Epithelial cell of esophagus (primary cell): ENCODE data around the gene NASP.
"Not testable (repeated sequence)": the region's sequence is repeated elsewhere in the genome, so short reads cannot be mapped to it uniquely, and the experiment has no call there.

ENCODE experiments used
- DNase-seq: peaks from one replicate; pipeline ENCODE4 v3.0.0; 2010; ENCODE audit warnings: low read depth
- H3K4me3 ChIP-seq: 2 replicates; pipeline ENCODE4 v1.5.1; 2011; ENCODE audit warnings: mild to moderate bottlenecking, low read length, control low read depth
- CTCF ChIP-seq: IDR thresholded peaks from 2 replicates; pipeline ENCODE4 v1.5.1; 2011; ENCODE audit warnings: low read depth, mild to moderate bottlenecking, low read length, control low read depth, inconsistent platforms; ENCODE audit not compliant: insufficient read depth; ENCODE audit errors: missing control alignments

Gene NASP

GRCh38 chr1:45585110-45585426 lies 1.2 kb downstream of the NASP start:
- peak; percentile 14 for TF ChIP-seq CTCF
- DNase-seq: no peak
- H3K4me3 ChIP-seq: peak overlapping the region; percentile 98

GRCh38 chr1:45585496-45586075 lies 1.7 kb downstream of the NASP start:
- no peak for DNase-seq
- no peak for TF ChIP-seq CTCF
- H3K4me3 ChIP-seq: peak overlapping the region; percentile 98

DNA sequence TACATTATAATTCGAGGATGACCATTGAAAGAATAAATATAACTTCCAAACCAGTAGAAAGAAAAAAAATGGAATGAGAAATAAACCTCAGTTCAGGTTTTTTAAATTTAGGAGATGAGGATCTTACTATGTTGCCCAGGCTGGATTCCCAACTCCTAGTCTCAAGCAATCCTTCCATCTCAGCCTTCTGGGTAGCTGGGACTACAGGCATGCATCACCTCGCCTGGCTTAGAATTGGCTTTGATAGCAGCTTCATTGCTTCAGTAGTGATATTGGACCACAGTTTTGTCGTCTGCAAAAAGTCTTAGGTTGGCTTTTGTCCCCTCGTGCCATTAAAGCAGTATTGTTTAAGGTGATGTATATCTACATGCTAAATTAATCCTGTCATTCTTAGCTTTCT lies 2.9 kb downstream of the NASP start:
- no peak for DNase-seq
- H3K4me3 ChIP-seq: no peak overlapping the region
- no peak for TF ChIP-seq CTCF

GRCh38 chr1:45589861-45590260 lies 6.0 kb downstream of the NASP start:
- no peak for TF ChIP-seq CTCF
- DNase-seq: peak; percentile 36
- no peak overlapping the region for H3K4me3 ChIP-seq

DNA sequence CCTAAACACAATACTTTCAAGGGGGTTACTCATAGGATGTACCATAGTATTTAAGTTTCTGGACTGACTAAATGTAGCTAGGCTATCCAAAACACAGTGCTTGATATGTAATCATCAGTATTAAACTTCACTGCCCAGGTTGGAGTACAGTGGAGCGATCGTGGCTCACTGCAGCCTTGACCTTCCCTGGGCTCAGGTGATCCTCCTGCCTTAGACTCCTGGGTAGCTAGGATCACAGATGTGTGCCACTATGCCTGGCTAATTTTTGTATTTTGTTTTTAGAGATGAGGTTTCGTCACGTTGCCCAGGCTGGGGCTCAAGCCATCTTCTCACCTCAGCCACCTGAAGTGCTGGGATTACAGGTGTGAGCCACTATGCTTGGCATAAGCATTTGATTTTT lies 10.6 kb downstream of the NASP start:
- no peak for TF ChIP-seq CTCF
- no peak for DNase-seq

GRCh38 chr1:45596765-45597164 lies 12.9 kb downstream of the NASP start:
- H3K4me3 ChIP-seq, DNase-seq: not testable (repeated sequence)

More for the DNA sequence above, 10.6 kb downstream of the NASP start:
- no peak overlapping the region for H3K4me3 ChIP-seq

DNA sequence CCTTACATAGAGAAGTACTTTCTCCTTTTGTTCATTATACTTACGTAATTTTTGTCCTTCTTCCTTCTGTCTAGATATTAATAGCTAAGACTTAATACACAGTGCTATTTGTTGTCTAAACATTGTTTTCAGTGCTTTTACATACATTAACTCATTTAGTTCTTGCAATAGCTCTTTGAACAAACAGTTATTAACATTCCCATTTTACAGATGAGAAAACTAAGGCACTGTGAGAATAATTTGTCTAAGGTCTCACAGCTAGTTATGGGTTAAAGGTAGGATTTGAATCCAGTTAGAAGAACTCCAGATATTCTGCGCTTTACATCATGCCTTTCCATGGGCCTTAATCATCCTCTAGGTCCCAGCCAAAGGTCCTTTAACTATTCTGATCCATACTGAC lies 20.4 kb downstream of the NASP start:
- H3K4me3 ChIP-seq: no peak overlapping the region
- TF ChIP-seq CTCF: no peak
- DNase-seq: no peak
